Measurements from ENCODE around the gene EPHA3.

GRCh38 chr3:89275001-89275400 is 167.6 kb downstream of the EPHA3 start:
- no peak for TF ChIP-seq CTCF (IDR thresholded peaks at IDR 0.05; ENCODE audit: low read depth, low read length, missing input control)
- TF ChIP-seq MAX (IDR thresholded peaks at IDR 0.05) = no peak
- no peak for TF ChIP-seq GABPA (IDR thresholded peaks at IDR 0.05 in 1 of 2, conservative IDR thresholded peaks at IDR 0.05 in 1 of 2)
- no peak for TF ChIP-seq SP1 (IDR thresholded peaks at IDR 0.05)
- TF ChIP-seq RAD21 (IDR thresholded peaks at IDR 0.05) = no peak
- TF ChIP-seq FOXA1 (IDR thresholded peaks at IDR 0.05) = no peak
- no peak for TF ChIP-seq TAF1 (conservative IDR thresholded peaks at IDR 0.05)
- no peak for TF ChIP-seq ATF3 (IDR thresholded peaks at IDR 0.05)
- TF ChIP-seq JUND (IDR thresholded peaks at IDR 0.05) = no peak
- TF ChIP-seq REST (IDR thresholded peaks at IDR 0.05) = no peak
- no peak for TF ChIP-seq ZBTB33 (IDR thresholded peaks at IDR 0.05)

All from liver (tissue), 3 donors.